ENCODE results near the gene MYPOP.
"Not testable (repeated sequence)": the region's sequence is repeated elsewhere in the genome, so short reads cannot be mapped to it uniquely, and the experiment has no call there.

DNA sequence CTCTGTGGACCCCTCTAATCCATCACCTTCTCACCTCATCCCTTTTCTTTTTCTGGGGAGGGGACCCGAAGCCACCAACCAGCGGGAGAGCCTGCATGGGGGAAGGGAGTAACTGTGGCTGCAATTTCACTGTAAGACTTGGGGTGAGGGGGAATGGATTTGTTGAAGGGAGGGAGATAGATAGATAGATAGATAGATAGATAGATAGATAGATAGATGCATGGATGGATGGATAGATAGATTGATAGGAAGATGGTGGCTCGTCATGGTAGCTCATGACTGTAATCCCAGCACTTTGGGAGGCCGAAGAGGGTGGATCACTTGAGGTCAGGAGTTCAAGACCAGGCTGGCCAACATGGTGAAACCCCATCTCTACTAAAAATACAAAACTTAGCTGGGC is 35.2 kb downstream of the MYPOP start:
- TF ChIP-seq, protein P1, sequence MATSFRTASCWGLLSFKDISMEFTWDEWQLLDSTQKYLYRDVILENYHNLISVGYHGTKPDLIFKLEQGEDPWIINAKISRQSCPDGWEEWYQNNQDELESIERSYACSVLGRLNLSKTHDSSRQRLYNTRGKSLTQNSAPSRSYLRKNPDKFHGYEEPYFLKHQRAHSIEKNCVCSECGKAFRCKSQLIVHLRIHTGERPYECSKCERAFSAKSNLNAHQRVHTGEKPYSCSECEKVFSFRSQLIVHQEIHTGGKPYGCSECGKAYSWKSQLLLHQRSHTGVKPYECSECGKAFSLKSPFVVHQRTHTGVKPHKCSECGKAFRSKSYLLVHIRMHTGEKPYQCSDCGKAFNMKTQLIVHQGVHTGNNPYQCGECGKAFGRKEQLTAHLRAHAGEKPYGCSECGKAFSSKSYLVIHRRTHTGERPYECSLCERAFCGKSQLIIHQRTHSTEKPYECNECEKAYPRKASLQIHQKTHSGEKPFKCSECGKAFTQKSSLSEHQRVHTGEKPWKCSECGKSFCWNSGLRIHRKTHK (tag by site-specific recombination; IDR thresholded peaks at IDR 0.05), result not testable (repeated sequence)
- not testable (repeated sequence) for TF ChIP-seq ZSCAN16 (tag by site-specific recombination; IDR thresholded peaks at IDR 0.05); KLF16 (tag by site-specific recombination; IDR thresholded peaks at IDR 0.05); ZBTB8A (tag by site-specific recombination; IDR thresholded peaks at IDR 0.05); ZNF416 (tag by site-specific recombination; IDR thresholded peaks at IDR 0.05); ZXDB (tag by site-specific recombination; IDR thresholded peaks at IDR 0.05); ZNF610 (tag by site-specific recombination; IDR thresholded peaks at IDR 0.05; ENCODE audit: borderline replicate concordance); ZBTB1 (tag by site-specific recombination; IDR thresholded peaks at IDR 0.05); SALL2 (tag by site-specific recombination; IDR thresholded peaks at IDR 0.05; ENCODE audit: borderline replicate concordance); ZNF146 (tag by site-specific recombination; IDR thresholded peaks at IDR 0.05); ZNF670 (tag by site-specific recombination; IDR thresholded peaks at IDR 0.05; ENCODE audit: low read depth)
- TF ChIP-seq, protein P2, sequence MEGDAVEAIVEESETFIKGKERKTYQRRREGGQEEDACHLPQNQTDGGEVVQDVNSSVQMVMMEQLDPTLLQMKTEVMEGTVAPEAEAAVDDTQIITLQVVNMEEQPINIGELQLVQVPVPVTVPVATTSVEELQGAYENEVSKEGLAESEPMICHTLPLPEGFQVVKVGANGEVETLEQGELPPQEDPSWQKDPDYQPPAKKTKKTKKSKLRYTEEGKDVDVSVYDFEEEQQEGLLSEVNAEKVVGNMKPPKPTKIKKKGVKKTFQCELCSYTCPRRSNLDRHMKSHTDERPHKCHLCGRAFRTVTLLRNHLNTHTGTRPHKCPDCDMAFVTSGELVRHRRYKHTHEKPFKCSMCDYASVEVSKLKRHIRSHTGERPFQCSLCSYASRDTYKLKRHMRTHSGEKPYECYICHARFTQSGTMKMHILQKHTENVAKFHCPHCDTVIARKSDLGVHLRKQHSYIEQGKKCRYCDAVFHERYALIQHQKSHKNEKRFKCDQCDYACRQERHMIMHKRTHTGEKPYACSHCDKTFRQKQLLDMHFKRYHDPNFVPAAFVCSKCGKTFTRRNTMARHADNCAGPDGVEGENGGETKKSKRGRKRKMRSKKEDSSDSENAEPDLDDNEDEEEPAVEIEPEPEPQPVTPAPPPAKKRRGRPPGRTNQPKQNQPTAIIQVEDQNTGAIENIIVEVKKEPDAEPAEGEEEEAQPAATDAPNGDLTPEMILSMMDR (tag by site-specific recombination; IDR thresholded peaks at IDR 0.05), result not testable (repeated sequence)
- TF ChIP-seq, protein P3, sequence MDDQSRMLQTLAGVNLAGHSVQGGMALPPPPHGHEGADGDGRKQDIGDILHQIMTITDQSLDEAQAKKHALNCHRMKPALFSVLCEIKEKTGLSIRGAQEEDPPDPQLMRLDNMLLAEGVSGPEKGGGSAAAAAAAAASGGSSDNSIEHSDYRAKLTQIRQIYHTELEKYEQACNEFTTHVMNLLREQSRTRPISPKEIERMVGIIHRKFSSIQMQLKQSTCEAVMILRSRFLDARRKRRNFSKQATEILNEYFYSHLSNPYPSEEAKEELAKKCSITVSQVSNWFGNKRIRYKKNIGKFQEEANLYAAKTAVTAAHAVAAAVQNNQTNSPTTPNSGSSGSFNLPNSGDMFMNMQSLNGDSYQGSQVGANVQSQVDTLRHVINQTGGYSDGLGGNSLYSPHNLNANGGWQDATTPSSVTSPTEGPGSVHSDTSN (CRISPR knock-in tag; IDR thresholded peaks at IDR 0.05), result not testable (repeated sequence)
- TF ChIP-seq, protein P4, sequence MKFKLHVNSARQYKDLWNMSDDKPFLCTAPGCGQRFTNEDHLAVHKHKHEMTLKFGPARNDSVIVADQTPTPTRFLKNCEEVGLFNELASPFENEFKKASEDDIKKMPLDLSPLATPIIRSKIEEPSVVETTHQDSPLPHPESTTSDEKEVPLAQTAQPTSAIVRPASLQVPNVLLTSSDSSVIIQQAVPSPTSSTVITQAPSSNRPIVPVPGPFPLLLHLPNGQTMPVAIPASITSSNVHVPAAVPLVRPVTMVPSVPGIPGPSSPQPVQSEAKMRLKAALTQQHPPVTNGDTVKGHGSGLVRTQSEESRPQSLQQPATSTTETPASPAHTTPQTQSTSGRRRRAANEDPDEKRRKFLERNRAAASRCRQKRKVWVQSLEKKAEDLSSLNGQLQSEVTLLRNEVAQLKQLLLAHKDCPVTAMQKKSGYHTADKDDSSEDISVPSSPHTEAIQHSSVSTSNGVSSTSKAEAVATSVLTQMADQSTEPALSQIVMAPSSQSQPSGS (tag by site-specific recombination; IDR thresholded peaks at IDR 0.05; ENCODE audit: low read depth), result not testable (repeated sequence)
